Activated naive CD8-positive, alpha-beta T cell treated with anti-CD3 and anti-CD28 coated beads for 36 hours (primary cell): ENCODE results near the gene GRPEL1. TPM values are rescaled to one million over a fixed set of nuclear protein-coding genes. Genes with fewer than 3 reads are reported as not detected.

Experiments
- DNase-seq: peaks from one replicate; pipeline ENCODE4 v3.0.0; 2021
- H3K27ac Mint-ChIP-seq: one replicate; pipeline ENCODE4 v1.8.0; 2022; ENCODE audit warnings: mild to moderate bottlenecking, moderate library complexity, mixed read lengths
- H3K27me3 Mint-ChIP-seq: one replicate; pipeline ENCODE4 v1.8.0; 2022; ENCODE audit warnings: mild to moderate bottlenecking, mixed read lengths
- H3K36me3 Mint-ChIP-seq: one replicate; pipeline ENCODE4 v1.8.0; 2021; ENCODE audit warnings: mild to moderate bottlenecking, mixed read lengths
- H3K4me1 Mint-ChIP-seq: one replicate; pipeline ENCODE4 v1.8.0; 2021; ENCODE audit warnings: mixed read lengths
- H3K4me3 Mint-ChIP-seq: one replicate; pipeline ENCODE4 v1.8.0; 2022; ENCODE audit warnings: mild to moderate bottlenecking, moderate library complexity, mixed read lengths
- H3K9me3 Mint-ChIP-seq: one replicate; pipeline ENCODE4 v1.8.0; 2022; ENCODE audit warnings: mixed read lengths
- total RNA-seq, 2 experiments: library from RNA; stranded (reverse); gene quantifications; one replicate each; pipeline ENCODE4 v1.2.3, GENCODE V29; 2021

GRPEL1 gene
- total RNA-seq, 2 experiments from 2014 or later = 96.6 to 109 TPM

GRCh38 chr4:7061815-7062214 lies 6.0 kb downstream of the GRPEL1 start:
- H3K27ac Mint-ChIP-seq = peak overlapping the region; percentile 12
- DNase-seq = no peak
- H3K4me3 Mint-ChIP-seq = no peak overlapping the region
- H3K9me3 Mint-ChIP-seq = no peaks in the 10 kb centered on the region
- no peaks in the 10 kb centered on the region for H3K27me3 Mint-ChIP-seq
- H3K36me3 Mint-ChIP-seq = peaks cover 52% of the 10 kb centered on the region
- peaks cover 30% of the 10 kb centered on the region for H3K4me1 Mint-ChIP-seq

GRCh38 chr4:7060346-7061150 lies 7.3 kb downstream of the GRPEL1 start:
- H3K9me3 Mint-ChIP-seq = no peaks in the 10 kb centered on the region
- H3K27me3 Mint-ChIP-seq = no peaks in the 10 kb centered on the region
- H3K4me3 Mint-ChIP-seq = no peak overlapping the region
- peaks cover 47% of the 10 kb centered on the region for H3K36me3 Mint-ChIP-seq
- peaks cover 22% of the 10 kb centered on the region for H3K4me1 Mint-ChIP-seq
- no peak for DNase-seq
- H3K27ac Mint-ChIP-seq = no peak overlapping the region

DNA sequence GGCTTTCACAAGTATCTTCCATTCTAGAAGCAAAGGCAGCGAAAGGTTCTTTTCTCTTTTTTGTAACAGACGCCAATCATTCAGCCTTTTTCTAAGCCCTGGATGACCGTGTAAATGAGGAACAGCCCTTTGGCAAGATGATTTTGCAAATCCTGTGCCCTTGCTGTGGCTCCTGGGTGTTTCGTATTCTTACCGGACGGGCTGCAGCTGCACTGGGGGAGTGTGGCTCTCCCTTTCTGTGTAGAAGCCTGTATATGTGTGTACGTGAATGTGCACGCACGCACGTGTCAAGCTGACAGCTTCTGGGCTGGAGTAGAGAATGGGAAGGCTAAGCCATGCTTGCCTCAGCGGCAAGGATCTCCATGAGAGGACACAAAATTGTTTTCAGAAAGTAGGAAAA lies 8.2 kb downstream of the GRPEL1 start:
- no peak overlapping the region for H3K4me3 Mint-ChIP-seq
- H3K9me3 Mint-ChIP-seq = no peaks in the 10 kb centered on the region
- H3K27ac Mint-ChIP-seq = no peak overlapping the region
- DNase-seq = no peak
- H3K27me3 Mint-ChIP-seq = no peaks in the 10 kb centered on the region
- peaks cover 19% of the 10 kb centered on the region for H3K4me1 Mint-ChIP-seq
- H3K36me3 Mint-ChIP-seq = peaks cover 40% of the 10 kb centered on the region

- Mint-ChIP-seq H3K27ac (peak overlapping the region; percentile 29), H3K4me1 (peaks cover 13% of the 10 kb centered on the region), H3K9me3 (no peaks in the 10 kb centered on the region), H3K4me3 (no peak overlapping the region), H3K27me3 (no peaks in the 10 kb centered on the region), H3K36me3 (peaks cover 34% of the 10 kb centered on the region)
- no peak for DNase-seq
These were observed 9.1 kb downstream of the GRPEL1 start for GRCh38 chr4:7058792-7059191.

DNA sequence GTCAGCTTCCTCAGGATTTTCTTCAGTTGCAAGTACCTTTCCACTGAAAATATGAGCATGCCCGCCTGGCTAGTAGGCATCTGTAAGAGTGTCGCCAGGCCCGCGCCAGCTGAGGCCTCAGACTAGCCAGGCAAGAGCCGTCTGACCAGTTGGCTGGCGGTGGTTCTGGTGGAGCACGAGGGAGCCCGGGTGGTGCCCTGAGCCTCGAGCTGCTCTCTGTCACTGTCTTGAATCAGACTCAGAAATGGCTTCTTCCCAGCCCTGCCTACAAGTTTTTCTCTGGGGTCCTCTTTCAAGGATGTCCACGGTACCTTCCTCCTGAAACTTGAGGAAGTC lies 11.9 kb downstream of the GRPEL1 start:
- no peak for DNase-seq
- H3K27ac Mint-ChIP-seq = peak overlapping the region; percentile 60
- H3K36me3 Mint-ChIP-seq = peaks cover 17% of the 10 kb centered on the region
- peaks cover 21% of the 10 kb centered on the region for H3K4me1 Mint-ChIP-seq
- no peak overlapping the region for H3K4me3 Mint-ChIP-seq
- no peaks in the 10 kb centered on the region for H3K9me3 Mint-ChIP-seq
- no peaks in the 10 kb centered on the region for H3K27me3 Mint-ChIP-seq

- Mint-ChIP-seq H3K27ac (no peak overlapping the region), H3K9me3 (no peaks in the 10 kb centered on the region), H3K27me3 (no peaks in the 10 kb centered on the region), H3K4me1 (peaks cover 20% of the 10 kb centered on the region), H3K36me3 (peaks cover 17% of the 10 kb centered on the region), H3K4me3 (no peak overlapping the region)
- DNase-seq = no peak
These were observed 12.5 kb downstream of the GRPEL1 start for GRCh38 chr4:7055111-7055989.

GRCh38 chr4:7054106-7054880 lies 13.6 kb downstream of the GRPEL1 start:
- Mint-ChIP-seq H3K9me3 (no peaks in the 10 kb centered on the region), H3K4me1 (peaks cover 24% of the 10 kb centered on the region), H3K27me3 (no peaks in the 10 kb centered on the region), H3K27ac (no peak overlapping the region), H3K36me3 (peaks cover 15% of the 10 kb centered on the region), H3K4me3 (no peak overlapping the region)
- no peak for DNase-seq

DNA sequence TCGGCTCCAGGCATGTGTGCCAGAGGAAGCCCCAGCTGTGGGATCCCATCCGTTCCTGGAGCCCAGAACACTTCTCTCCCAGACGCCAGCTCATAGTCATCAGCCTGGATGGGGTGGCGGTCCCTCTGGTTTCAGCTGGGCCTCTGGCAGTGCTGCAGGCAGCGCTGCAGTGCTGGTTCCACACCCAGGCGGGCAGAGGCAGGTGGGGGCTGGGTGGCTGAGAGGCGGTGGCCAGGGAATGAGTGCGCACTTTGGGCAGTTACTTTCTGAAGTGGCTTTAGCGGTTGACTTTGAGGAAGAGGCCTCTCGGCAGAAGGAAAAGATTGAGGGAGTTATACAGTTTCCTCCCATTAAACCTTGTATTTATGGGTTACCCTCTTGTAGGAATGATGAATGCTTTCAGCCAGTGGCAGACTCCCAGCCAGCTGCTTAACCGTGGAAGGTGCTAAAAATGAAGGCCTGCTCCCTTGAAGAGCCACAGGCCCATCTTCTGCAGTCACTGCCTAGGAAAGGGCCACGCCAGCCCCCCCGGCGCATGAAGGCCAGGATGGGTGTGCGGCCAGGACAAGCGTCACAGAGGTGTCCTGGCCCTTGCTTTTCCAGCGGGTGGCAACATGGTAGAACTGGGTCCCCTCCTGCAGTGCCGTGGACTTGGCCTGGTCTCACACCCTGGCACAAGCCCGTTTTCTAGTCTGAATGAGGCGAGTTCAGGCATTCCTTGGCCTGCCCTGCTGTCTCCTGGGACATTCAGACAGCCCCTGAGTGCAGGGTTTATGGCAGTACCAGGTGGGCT lies 14.7 kb downstream of the GRPEL1 start:
- H3K36me3 Mint-ChIP-seq = peaks cover 9% of the 10 kb centered on the region
- H3K27me3 Mint-ChIP-seq = no peaks in the 10 kb centered on the region
- H3K9me3 Mint-ChIP-seq = no peaks in the 10 kb centered on the region
- H3K4me3 Mint-ChIP-seq = no peak overlapping the region
- DNase-seq = peak; percentile 32
- H3K4me1 Mint-ChIP-seq = peaks cover 23% of the 10 kb centered on the region
- H3K27ac Mint-ChIP-seq = peak overlapping the region; percentile 51

GRCh38 chr4:7052313-7052712 lies 15.6 kb downstream of the GRPEL1 start:
- Mint-ChIP-seq H3K9me3 (no peaks in the 10 kb centered on the region), H3K4me3 (no peak overlapping the region), H3K27me3 (no peaks in the 10 kb centered on the region), H3K27ac (peak overlapping the region; percentile 51), H3K36me3 (peaks cover 2% of the 10 kb centered on the region), H3K4me1 (peaks cover 27% of the 10 kb centered on the region)
- DNase-seq = no peak

DNA sequence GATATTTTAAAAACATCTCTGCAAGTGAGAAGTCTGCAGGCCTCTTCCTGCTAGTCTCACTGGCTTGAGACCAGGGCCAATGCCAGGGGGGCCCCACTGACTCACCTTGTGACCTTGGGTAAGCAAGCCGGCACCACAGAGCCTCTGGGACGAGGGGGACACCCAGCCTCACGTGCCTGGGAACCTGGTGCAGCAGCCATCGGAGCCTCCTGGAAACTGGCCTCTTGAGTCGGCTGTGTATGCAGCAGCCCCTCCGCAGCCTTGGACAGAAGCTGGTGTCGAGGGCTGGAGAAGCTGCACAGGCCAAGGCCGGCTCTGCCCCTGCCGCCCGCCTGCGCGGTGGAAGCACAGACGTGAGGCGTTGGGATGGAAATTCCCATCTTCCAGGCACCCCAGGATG lies 16.0 kb downstream of the GRPEL1 start:
- no peaks in the 10 kb centered on the region for H3K27me3 Mint-ChIP-seq
- no peak for DNase-seq
- H3K36me3 Mint-ChIP-seq = peaks cover 2% of the 10 kb centered on the region

GRCh38 chr4:7051144-7051495 lies 16.7 kb downstream of the GRPEL1 start:
- DNase-seq = no peak
- Mint-ChIP-seq H3K27me3 (no peaks in the 10 kb centered on the region), H3K4me1 (peaks cover 38% of the 10 kb centered on the region), H3K27ac (no peak overlapping the region), H3K4me3 (no peak overlapping the region), H3K9me3 (no peaks in the 10 kb centered on the region), H3K36me3 (peaks cover 2% of the 10 kb centered on the region)

More for the DNA sequence above, 16.0 kb downstream of the GRPEL1 start:
- H3K9me3 Mint-ChIP-seq = no peaks in the 10 kb centered on the region
- H3K4me1 Mint-ChIP-seq = peaks cover 30% of the 10 kb centered on the region
- no peak overlapping the region for H3K4me3 Mint-ChIP-seq
- H3K27ac Mint-ChIP-seq = no peak overlapping the region

DNA sequence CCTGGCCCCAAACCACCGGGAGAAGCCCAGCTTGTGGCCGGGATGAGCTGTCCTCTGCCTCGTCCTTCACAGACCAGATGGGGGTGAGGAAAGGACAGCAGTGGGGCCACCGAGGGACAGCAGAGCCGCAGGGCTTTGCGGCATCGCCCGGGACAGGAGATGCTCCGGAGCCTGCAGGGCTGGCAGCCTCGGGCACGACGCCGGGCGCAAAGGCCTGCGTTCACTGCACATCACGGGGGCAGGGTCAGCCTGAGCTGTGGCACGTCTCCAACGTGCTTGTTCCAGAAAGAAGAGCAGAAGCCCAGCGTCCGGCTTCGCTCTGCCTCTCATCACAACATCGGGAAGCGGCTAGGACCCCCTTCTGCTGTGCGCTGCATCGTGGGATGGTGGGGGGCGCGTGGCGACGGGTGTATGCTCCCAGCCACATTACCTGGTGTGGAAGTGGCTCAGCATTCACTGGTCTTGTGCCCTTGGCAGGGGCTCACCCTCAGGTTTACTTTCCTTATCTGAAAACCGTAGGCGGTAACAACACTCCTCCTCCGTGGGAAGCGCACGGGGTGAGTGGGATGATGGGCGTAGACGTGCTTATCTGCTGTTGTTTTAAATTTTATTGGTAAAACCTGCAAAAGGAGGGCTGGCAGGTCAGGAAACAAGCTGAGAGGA lies 17.3 kb downstream of the GRPEL1 start:
- Mint-ChIP-seq H3K27ac (no peak overlapping the region), H3K36me3 (no peaks in the 10 kb centered on the region), H3K4me1 (peaks cover 43% of the 10 kb centered on the region), H3K27me3 (no peaks in the 10 kb centered on the region), H3K9me3 (no peaks in the 10 kb centered on the region), H3K4me3 (no peak overlapping the region)
- no peak for DNase-seq

DNA sequence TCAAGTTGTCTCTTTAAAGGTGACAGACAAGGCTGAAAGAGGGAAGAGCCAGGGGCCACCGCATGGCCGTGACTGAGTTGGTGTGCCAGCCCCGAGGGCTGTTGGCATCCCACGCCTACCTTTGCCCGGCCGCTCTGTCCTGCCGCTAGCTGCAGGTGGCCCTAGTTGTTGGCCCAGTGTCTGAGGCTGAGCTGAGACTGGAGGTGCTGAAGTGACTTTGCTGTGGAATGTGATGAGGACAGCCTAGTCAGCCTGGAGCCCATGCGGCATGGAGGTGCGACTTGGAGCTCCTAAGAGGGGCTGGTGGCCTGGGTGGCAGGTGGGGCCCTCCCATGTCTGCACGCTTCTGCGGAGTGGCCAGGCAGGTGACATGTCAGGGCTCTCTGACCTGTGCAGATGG lies 18.1 kb downstream of the GRPEL1 start:
- no peak for DNase-seq
- H3K4me1 Mint-ChIP-seq = peaks cover 49% of the 10 kb centered on the region
- no peaks in the 10 kb centered on the region for H3K9me3 Mint-ChIP-seq
- no peak overlapping the region for H3K4me3 Mint-ChIP-seq
- no peaks in the 10 kb centered on the region for H3K27me3 Mint-ChIP-seq
- peak overlapping the region; percentile 8 for H3K27ac Mint-ChIP-seq
- no peaks in the 10 kb centered on the region for H3K36me3 Mint-ChIP-seq

GRCh38 chr4:7049295-7049694 lies 18.6 kb downstream of the GRPEL1 start:
- H3K4me1 Mint-ChIP-seq = peaks cover 54% of the 10 kb centered on the region
- no peaks in the 10 kb centered on the region for H3K27me3 Mint-ChIP-seq
- H3K27ac Mint-ChIP-seq = peak overlapping the region; percentile 8
- H3K9me3 Mint-ChIP-seq = no peaks in the 10 kb centered on the region
- no peak overlapping the region for H3K4me3 Mint-ChIP-seq
- H3K36me3 Mint-ChIP-seq = no peaks in the 10 kb centered on the region
- DNase-seq = no peak
